ENCODE measurements around the gene E2F2. TPM values are rescaled to one million over a fixed set of nuclear protein-coding genes. Genes with fewer than 3 reads are reported as not detected.
"Not testable (repeated sequence)": the region's sequence is repeated elsewhere in the genome, so short reads cannot be mapped to it uniquely, and the experiment has no call there.

The E2F2 gene
- total RNA-seq, 1 donor from 2014 or later, result under 0.01 TPM

- Histone ChIP-seq H3K36me3 (ENCODE audit: control insufficient read depth, insufficient read depth, low read length) (no peaks in the 10 kb centered on the region), H3K4me3 (ENCODE audit: low read depth, low read length) (no peak overlapping the region), H3K27me3 (ENCODE audit: control insufficient read depth, insufficient read depth, low read length) (no peaks in the 10 kb centered on the region)
- TF ChIP-seq, protein P1, sequence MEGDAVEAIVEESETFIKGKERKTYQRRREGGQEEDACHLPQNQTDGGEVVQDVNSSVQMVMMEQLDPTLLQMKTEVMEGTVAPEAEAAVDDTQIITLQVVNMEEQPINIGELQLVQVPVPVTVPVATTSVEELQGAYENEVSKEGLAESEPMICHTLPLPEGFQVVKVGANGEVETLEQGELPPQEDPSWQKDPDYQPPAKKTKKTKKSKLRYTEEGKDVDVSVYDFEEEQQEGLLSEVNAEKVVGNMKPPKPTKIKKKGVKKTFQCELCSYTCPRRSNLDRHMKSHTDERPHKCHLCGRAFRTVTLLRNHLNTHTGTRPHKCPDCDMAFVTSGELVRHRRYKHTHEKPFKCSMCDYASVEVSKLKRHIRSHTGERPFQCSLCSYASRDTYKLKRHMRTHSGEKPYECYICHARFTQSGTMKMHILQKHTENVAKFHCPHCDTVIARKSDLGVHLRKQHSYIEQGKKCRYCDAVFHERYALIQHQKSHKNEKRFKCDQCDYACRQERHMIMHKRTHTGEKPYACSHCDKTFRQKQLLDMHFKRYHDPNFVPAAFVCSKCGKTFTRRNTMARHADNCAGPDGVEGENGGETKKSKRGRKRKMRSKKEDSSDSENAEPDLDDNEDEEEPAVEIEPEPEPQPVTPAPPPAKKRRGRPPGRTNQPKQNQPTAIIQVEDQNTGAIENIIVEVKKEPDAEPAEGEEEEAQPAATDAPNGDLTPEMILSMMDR (IDR thresholded peaks at IDR 0.05; ENCODE audit: insufficient read depth, low read length, severe bottlenecking), result no peak
- DNase-seq (ENCODE audit: low read depth), result no peak
- FAIRE-seq, result no peak
These were observed 16.0 kb upstream of the E2F2 start for GRCh38 chr1:23546897-23547584.

GRCh38 chr1:23545851-23546250 lies 14.8 kb upstream of the E2F2 start:
- Histone ChIP-seq H3K4me3 (ENCODE audit: low read depth, low read length) (no peak overlapping the region), H3K36me3 (ENCODE audit: control insufficient read depth, insufficient read depth, low read length) (no peaks in the 10 kb centered on the region), H3K27me3 (ENCODE audit: control insufficient read depth, insufficient read depth, low read length) (no peaks in the 10 kb centered on the region)
- DNase-seq (ENCODE audit: low read depth), result no peak
- no peak for FAIRE-seq
- TF ChIP-seq, protein P1 (IDR thresholded peaks at IDR 0.05; ENCODE audit: insufficient read depth, low read length, severe bottlenecking), result no peak

GRCh38 chr1:23544444-23545389 lies 13.7 kb upstream of the E2F2 start:
- no peak for FAIRE-seq
- no peaks in the 10 kb centered on the region for H3K36me3 ChIP-seq (ENCODE audit: control insufficient read depth, insufficient read depth, low read length)
- DNase-seq (ENCODE audit: low read depth), result peak; percentile 77
- TF ChIP-seq, protein P1 (IDR thresholded peaks at IDR 0.05; ENCODE audit: insufficient read depth, low read length, severe bottlenecking), result peak; percentile 83
- no peaks in the 10 kb centered on the region for H3K27me3 ChIP-seq (ENCODE audit: control insufficient read depth, insufficient read depth, low read length)
- H3K4me3 ChIP-seq (ENCODE audit: low read depth, low read length), result no peak overlapping the region

DNA sequence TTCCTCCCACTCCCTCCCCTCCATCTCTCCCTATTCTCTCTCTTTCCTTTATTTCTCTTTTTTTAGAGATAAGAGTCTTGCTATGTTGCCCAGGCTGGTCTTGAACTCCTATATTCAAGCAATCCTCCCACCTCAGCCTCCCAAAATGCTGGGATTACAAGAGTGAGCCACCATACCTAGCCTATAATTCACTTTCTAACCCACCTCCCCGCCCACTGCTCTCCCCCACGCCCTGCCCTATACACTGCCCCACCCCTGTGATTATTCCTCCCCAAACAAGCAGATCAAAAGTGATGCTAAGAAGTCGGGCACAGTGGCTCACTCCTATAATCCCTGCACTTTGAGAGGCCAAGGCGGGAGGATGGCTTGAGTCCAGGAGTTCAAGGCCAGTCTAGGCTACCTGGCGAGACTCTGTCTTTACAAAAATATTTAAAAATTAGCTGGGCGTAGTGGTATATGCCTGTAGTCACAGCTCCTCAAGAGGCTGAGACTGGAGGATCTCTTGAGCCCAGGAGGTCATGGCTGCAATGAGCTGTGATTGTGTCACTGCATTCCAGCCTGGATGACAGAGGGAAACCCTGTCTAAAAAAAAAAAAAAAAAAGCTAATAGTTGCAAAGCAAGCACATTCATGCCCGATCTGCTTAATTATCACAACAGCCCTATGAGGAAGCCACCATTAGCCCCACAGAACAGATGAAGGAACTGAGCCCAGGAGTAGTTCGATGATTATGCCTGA lies 12.8 kb upstream of the E2F2 start:
- FAIRE-seq (no peak), DNase-seq (ENCODE audit: low read depth) (peak; percentile 75)
- Histone ChIP-seq H3K27me3 (ENCODE audit: control insufficient read depth, insufficient read depth, low read length) (no peaks in the 10 kb centered on the region), H3K4me3 (ENCODE audit: low read depth, low read length) (no peak overlapping the region), H3K36me3 (ENCODE audit: control insufficient read depth, insufficient read depth, low read length) (no peaks in the 10 kb centered on the region)
- TF ChIP-seq, protein P1 (IDR thresholded peaks at IDR 0.05; ENCODE audit: insufficient read depth, low read length, severe bottlenecking), result no peak

- H3K27me3 ChIP-seq (ENCODE audit: control insufficient read depth, insufficient read depth, low read length); H3K4me3 ChIP-seq (ENCODE audit: low read depth, low read length); DNase-seq (ENCODE audit: low read depth); H3K36me3 ChIP-seq (ENCODE audit: control insufficient read depth, insufficient read depth, low read length); FAIRE-seq: not testable (repeated sequence)
These were observed 11.9 kb upstream of the E2F2 start for GRCh38 chr1:23542940-23543339.

Measured in bronchial epithelial cell (primary cell).